GM19193 (cell line): Measurements from ENCODE around the gene AGBL4.

Experiments used
- POLR2A ChIP-seq: IDR thresholded peaks from 4 replicates; pipeline ENCODE4 v1.6.1; 2011; ENCODE audit not compliant: insufficient read depth, insufficient read length; ENCODE audit errors: extremely low read depth

The AGBL4 gene

GRCh38 chr1:50023292-50024159, at the start of gene AGBL4:
Gene AGBL4, minus strand, starts transcription at chr1:50023954.
- no peak for TF ChIP-seq POLR2A

GRCh38 chr1:50066806-50067205, 43.1 kb upstream of the AGBL4 start:
- TF ChIP-seq POLR2A: no peak

- TF ChIP-seq POLR2A: no peak
Observed at GRCh38 chr1:50060279-50060678, 36.5 kb upstream of the AGBL4 start.

- TF ChIP-seq POLR2A: no peak
Observed at GRCh38 chr1:50048791-50049190, 25.0 kb upstream of the AGBL4 start.

- no peak for TF ChIP-seq POLR2A
Observed at GRCh38 chr1:50047916-50048694, 24.4 kb upstream of the AGBL4 start.

- no peak for TF ChIP-seq POLR2A
Observed at GRCh38 chr1:50038237-50038809, 14.6 kb upstream of the AGBL4 start.

GRCh38 chr1:50027794-50028193, 4.0 kb upstream of the AGBL4 start:
- no peak for TF ChIP-seq POLR2A

- no peak for TF ChIP-seq POLR2A
Observed at GRCh38 chr1:49995734-49996133, 28.0 kb downstream of the AGBL4 start.

GRCh38 chr1:49971088-49971487, 52.7 kb downstream of the AGBL4 start:
- no peak for TF ChIP-seq POLR2A

- no peak for TF ChIP-seq POLR2A
Observed at GRCh38 chr1:49951385-49951784, 72.4 kb downstream of the AGBL4 start.

GRCh38 chr1:49906365-49906764, 117.4 kb downstream of the AGBL4 start:
- no peak for TF ChIP-seq POLR2A

- TF ChIP-seq POLR2A: no peak
Observed at GRCh38 chr1:49864581-49864980, 159.2 kb downstream of the AGBL4 start.

- TF ChIP-seq POLR2A: no peak
Observed at GRCh38 chr1:49854741-49855140, 169.0 kb downstream of the AGBL4 start.

GRCh38 chr1:49842596-49842995, 181.2 kb downstream of the AGBL4 start:
- no peak for TF ChIP-seq POLR2A

GRCh38 chr1:49841767-49842166, 182.0 kb downstream of the AGBL4 start:
- no peak for TF ChIP-seq POLR2A

- TF ChIP-seq POLR2A: no peak
Observed at GRCh38 chr1:49824261-49824660, 199.5 kb downstream of the AGBL4 start.

- no peak for TF ChIP-seq POLR2A
Observed at GRCh38 chr1:49817681-49818080, 206.1 kb downstream of the AGBL4 start.

- TF ChIP-seq POLR2A: no peak
Observed at GRCh38 chr1:49765034-49765433, 258.7 kb downstream of the AGBL4 start.
